H9 (cell line): ENCODE data around the gene OGFRL1. TPM values are rescaled to one million over a fixed set of nuclear protein-coding genes. Genes with fewer than 3 reads are reported as not detected.

ENCODE experiments used
- DNase-seq: peaks from one replicate; pipeline ENCODE4 v3.0.0-alpha.2; 2017
- H2AFZ ChIP-seq: one replicate; pipeline ENCODE4 v1.6.1; 2013; ENCODE audit warnings: mild to moderate bottlenecking, low read length, control low read depth, moderate library complexity
- H2AK5ac ChIP-seq: 2 replicates; pipeline ENCODE4 v1.6.1; 2013; ENCODE audit warnings: low read length, control low read depth, mixed read lengths; ENCODE audit not compliant: insufficient read length
- H2BK120ac ChIP-seq: one replicate; pipeline ENCODE4 v1.6.1; 2013; ENCODE audit warnings: low read depth, mild to moderate bottlenecking, low read length, control low read depth, inconsistent platforms; ENCODE audit not compliant: poor library complexity, severe bottlenecking
- H2BK12ac ChIP-seq: 2 replicates; pipeline ENCODE4 v1.6.1; 2013; ENCODE audit warnings: low read length, control low read depth, mixed read lengths, low read depth; ENCODE audit not compliant: insufficient read length
- H2BK15ac ChIP-seq: 2 replicates; pipeline ENCODE4 v1.6.1; 2013; ENCODE audit warnings: low read depth, low read length, control low read depth
- H2BK20ac ChIP-seq: one replicate; pipeline ENCODE4 v1.6.1; 2013; ENCODE audit warnings: low read depth, mild to moderate bottlenecking, low read length, control low read depth, inconsistent platforms; ENCODE audit not compliant: poor library complexity, severe bottlenecking
- H2BK5ac ChIP-seq: 2 replicates; pipeline ENCODE4 v1.6.1; 2013; ENCODE audit warnings: low read length, control low read depth, mixed read lengths; ENCODE audit not compliant: insufficient read length
- H3K14ac ChIP-seq: 2 replicates; pipeline ENCODE4 v1.6.1; 2013; ENCODE audit warnings: low read length, control low read depth; ENCODE audit not compliant: insufficient read depth
- H3K18ac ChIP-seq: 2 replicates; pipeline ENCODE4 v1.6.1; 2013; ENCODE audit warnings: low read depth, mild to moderate bottlenecking, mixed read lengths, low read length, control low read depth; ENCODE audit not compliant: insufficient read length
- H3K23ac ChIP-seq: 2 replicates; pipeline ENCODE4 v1.6.1; 2013; ENCODE audit warnings: low read length, control low read depth, mixed read lengths, low read depth; ENCODE audit not compliant: insufficient read length
- H3K23me2 ChIP-seq: 2 replicates; pipeline ENCODE4 v1.6.1; 2013; ENCODE audit warnings: low read depth, mild to moderate bottlenecking, mixed read lengths, low read length, control low read depth; ENCODE audit not compliant: insufficient read length, poor library complexity, severe bottlenecking
- H3K27ac ChIP-seq: 2 replicates; pipeline ENCODE4 v1.5.1; 2013; ENCODE audit warnings: low read length, control low read depth, mixed read lengths, low read depth; ENCODE audit not compliant: insufficient read length
- H3K27me3 ChIP-seq: 2 replicates; pipeline ENCODE4 v1.6.1; 2013; ENCODE audit warnings: low read length, control low read depth, inconsistent platforms; ENCODE audit not compliant: insufficient read depth
- H3K4ac ChIP-seq: 2 replicates; pipeline ENCODE4 v1.6.1; 2013; ENCODE audit warnings: low read depth, mild to moderate bottlenecking, control low read depth, inconsistent platforms, low read length, moderate library complexity
- H3K4me1 ChIP-seq: 2 replicates; pipeline ENCODE4 v1.6.1; 2013; ENCODE audit warnings: low read length, control low read depth, inconsistent platforms; ENCODE audit not compliant: insufficient read depth
- H3K4me2 ChIP-seq: 2 replicates; pipeline ENCODE4 v1.6.1; 2013; ENCODE audit warnings: low read length, control low read depth, mixed read lengths; ENCODE audit not compliant: insufficient read length, insufficient read depth
- H3K56ac ChIP-seq: 2 replicates; pipeline ENCODE4 v1.6.1; 2013; ENCODE audit warnings: low read depth, mild to moderate bottlenecking, mixed read lengths, low read length, control low read depth; ENCODE audit not compliant: insufficient read length
- H3K79me1 ChIP-seq: 2 replicates; pipeline ENCODE4 v1.6.1; 2013; ENCODE audit warnings: low read depth, mild to moderate bottlenecking, moderate library complexity, low read length, control low read depth, inconsistent platforms; ENCODE audit not compliant: insufficient read depth, poor library complexity, severe bottlenecking
- H3K79me2 ChIP-seq: 2 replicates; pipeline ENCODE4 v1.6.1; 2013; ENCODE audit warnings: low read length, control low read depth, inconsistent platforms; ENCODE audit not compliant: insufficient read depth
- H3K9ac ChIP-seq: 2 replicates; pipeline ENCODE4 v1.6.1; 2013; ENCODE audit warnings: low read length, control low read depth, mixed read lengths; ENCODE audit not compliant: insufficient read length; ENCODE audit errors: extremely low read depth
- H3K9me3 ChIP-seq: one replicate; pipeline ENCODE4 v1.6.1; 2013; ENCODE audit warnings: low read depth, low read length, inconsistent platforms; ENCODE audit not compliant: control insufficient read depth
- H3T11ph ChIP-seq: one replicate; pipeline ENCODE4 v1.6.1; 2013; ENCODE audit warnings: mild to moderate bottlenecking, low read length, control low read depth, inconsistent platforms
- H4K20me1 ChIP-seq: one replicate; pipeline ENCODE4 v1.6.1; 2013; ENCODE audit not compliant: control insufficient read depth, insufficient read length, insufficient read depth
- H4K5ac ChIP-seq: 2 replicates; pipeline ENCODE4 v1.6.1; 2013; ENCODE audit warnings: low read depth, mild to moderate bottlenecking, mixed read lengths, low read length, control low read depth; ENCODE audit not compliant: insufficient read length
- H4K8ac ChIP-seq: replicated peaks from 2 replicates; pipeline ENCODE4 v1.6.1; 2013; ENCODE audit warnings: low read length, control low read depth, mixed read lengths, low read depth; ENCODE audit not compliant: insufficient read length
- H4K91ac ChIP-seq: 2 replicates; pipeline ENCODE4 v1.6.1; 2013; ENCODE audit warnings: low read depth, mild to moderate bottlenecking, moderate library complexity, mixed read lengths, low read length, control low read depth; ENCODE audit not compliant: insufficient read length
- H3K27ac Mint-ChIP-seq, 3 experiments: 2 replicates in 2 of 3; 3 replicates in 1 of 3; pipeline ENCODE4 v1.8.0; 2020 to 2021; ENCODE audit warnings: mixed read lengths in 3 of 3, mild to moderate bottlenecking in 1 of 3, moderate library complexity in 1 of 3
- H3K27me3 Mint-ChIP-seq: 2 replicates; pipeline ENCODE4 v1.8.0; 2021; ENCODE audit warnings: low read depth, mild to moderate bottlenecking, moderate library complexity, mixed read lengths
- H3K36me3 Mint-ChIP-seq, 3 experiments: 2 replicates in 2 of 3; 3 replicates in 1 of 3; pipeline ENCODE4 v1.8.0; 2020 to 2021; ENCODE audit warnings: low read depth in 3 of 3, mixed read lengths in 3 of 3; ENCODE audit not compliant: insufficient read depth in 1 of 3
- H3K4me1 Mint-ChIP-seq, 2 experiments: 2 replicates each; pipeline ENCODE4 v1.8.0; 2020; ENCODE audit warnings: mixed read lengths in 2 of 2
- H3K4me3 Mint-ChIP-seq, 2 experiments: 2 replicates in 1 of 2; 3 replicates in 1 of 2; pipeline ENCODE4 v1.8.0; 2020 to 2021; ENCODE audit warnings: mild to moderate bottlenecking in 2 of 2, mixed read lengths in 2 of 2, moderate library complexity in 1 of 2
- H3K9me3 Mint-ChIP-seq, 2 experiments: 2 replicates in 1 of 2; 3 replicates in 1 of 2; pipeline ENCODE4 v1.8.0; 2020; ENCODE audit warnings: mild to moderate bottlenecking in 2 of 2, mixed read lengths in 2 of 2, moderate library complexity in 1 of 2
- CTCF ChIP-seq: fragments of 200-600 bp; sonication (generic); conservative IDR thresholded peaks from 3 replicates; pipeline ENCODE4 v1.8.0; 2021; ENCODE audit warnings: antibody characterized with exemption, mild to moderate bottlenecking
- total RNA-seq: library from RNA; stranded (reverse); gene quantifications from 2 replicates; pipeline ENCODE4 v1.2.1, GENCODE V29; 2021

OGFRL1 gene
- total RNA-seq, 1 experiment from 2014 or later: 2.8 TPM

DNA sequence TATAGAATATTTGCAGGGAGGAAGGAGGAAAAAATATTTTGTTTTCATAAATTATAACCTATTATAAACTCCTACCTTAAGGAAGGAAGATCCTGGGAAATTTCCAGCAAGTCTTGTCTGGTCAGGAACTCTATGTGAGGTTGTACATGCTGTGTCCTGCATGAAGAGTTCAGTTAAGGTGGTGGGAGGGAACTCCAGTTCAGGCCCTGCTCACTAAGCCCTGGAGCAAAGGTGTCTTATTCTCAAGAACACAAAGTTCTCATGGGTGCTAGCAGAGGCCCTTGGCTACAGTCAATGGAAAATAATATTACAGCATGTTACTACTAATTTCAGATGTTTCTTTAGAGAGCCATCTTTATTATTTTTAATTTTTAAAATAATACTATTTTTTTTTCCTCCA lies 3.8 kb upstream of the OGFRL1 start:
- Histone ChIP-seq H2AK5ac (no peak overlapping the region), H2BK20ac (no peak overlapping the region), H4K5ac (no peak overlapping the region), H2BK15ac (no peak overlapping the region), H3K18ac (no peak overlapping the region), H3K27me3 (no peaks in the 10 kb centered on the region; the same call in 1 of the 2 replicates), H4K20me1 (no peaks in the 10 kb centered on the region), H3T11ph (no peak overlapping the region), H3K23me2 (peaks cover 8% of the 10 kb centered on the region), H2BK120ac (no peak overlapping the region), H3K79me1 (no peaks in the 10 kb centered on the region), H3K27ac (no peak overlapping the region), H2AFZ (no peak overlapping the region), H3K4me1 (peaks cover 3% of the 10 kb centered on the region; the same call in 1 of the 2 replicates), H3K23ac (no peak overlapping the region), H3K14ac (no peak overlapping the region), H4K8ac (no peak overlapping the region), H2BK5ac (no peak overlapping the region), H3K9me3 (no peaks in the 10 kb centered on the region), H3K4me2 (no peak overlapping the region), H4K91ac (no peak overlapping the region), H3K4ac (no peak overlapping the region), H3K9ac (no peak overlapping the region), H3K56ac (no peak overlapping the region), H2BK12ac (no peak overlapping the region), H3K79me2 (peaks cover 2% of the 10 kb centered on the region; the same call in 1 of the 2 replicates)
- no peak overlapping the region for H3K4me3 Mint-ChIP-seq
- DNase-seq: no peak
- no peaks in the 10 kb centered on the region for H3K36me3 Mint-ChIP-seq
- peaks cover 8 to 16% of the 10 kb centered on the region in 2 experiments for H3K4me1 Mint-ChIP-seq
- H3K27ac Mint-ChIP-seq: no peak overlapping the region
- H3K27me3 Mint-ChIP-seq: peaks cover 9% of the 10 kb centered on the region
- TF ChIP-seq CTCF: no peak
- H3K9me3 Mint-ChIP-seq: no peaks in the 10 kb centered on the region
